ENCODE measurements around the gene SOSTDC1.
A peak's percentile ranks its signal among the peaks of the same experiment; 100 is the strongest.

Gene SOSTDC1

DNA sequence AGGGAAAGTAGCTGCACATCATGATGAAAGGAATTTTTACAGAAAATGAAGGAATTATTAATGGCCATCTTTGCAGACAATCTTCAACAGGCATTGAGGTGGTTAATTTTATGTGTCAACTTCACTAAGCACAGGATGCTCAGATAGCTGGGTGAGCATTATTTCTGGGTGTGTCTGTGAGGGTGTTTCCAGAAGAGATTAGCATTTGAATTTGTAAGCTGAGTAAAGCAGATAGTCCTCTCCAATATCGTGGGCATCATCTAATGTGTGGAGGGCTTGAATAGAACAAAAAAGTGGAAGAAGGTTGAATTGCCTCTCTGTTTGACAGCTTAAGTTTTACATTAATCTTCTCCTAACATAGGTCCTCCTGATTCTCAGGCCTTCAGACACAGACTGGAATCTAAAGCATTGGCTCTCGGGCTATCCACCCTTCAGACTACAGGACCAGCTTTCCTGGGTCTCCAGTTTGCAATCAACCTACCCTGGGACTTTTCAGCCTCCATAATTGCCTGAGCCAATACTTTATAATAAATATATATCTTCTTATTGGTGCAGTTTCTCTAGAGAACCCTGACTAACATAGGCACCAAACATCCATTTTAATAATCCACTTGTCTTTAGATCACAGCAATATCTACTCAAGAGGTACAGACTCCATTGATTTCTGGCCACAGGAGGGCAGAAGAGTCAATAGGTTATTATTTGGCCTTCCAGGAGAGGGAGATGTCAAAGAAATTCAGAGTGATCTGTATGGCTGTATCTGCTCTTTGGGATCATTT is 33.7 kb downstream of the SOSTDC1 start:
- ATAC-seq, result peak; percentile 88
- TF ChIP-seq ZFP30 (CRISPR knock-in tag; IDR thresholded peaks at IDR 0.05) (no peak), ISL1 (CRISPR knock-in tag; IDR thresholded peaks at IDR 0.05) (no peak), ZNF565 (CRISPR knock-in tag; conservative IDR thresholded peaks at IDR 0.05; ENCODE audit: low read depth) (no peak), CSDC2 (CRISPR knock-in tag; IDR thresholded peaks at IDR 0.05) (no peak)

DNA sequence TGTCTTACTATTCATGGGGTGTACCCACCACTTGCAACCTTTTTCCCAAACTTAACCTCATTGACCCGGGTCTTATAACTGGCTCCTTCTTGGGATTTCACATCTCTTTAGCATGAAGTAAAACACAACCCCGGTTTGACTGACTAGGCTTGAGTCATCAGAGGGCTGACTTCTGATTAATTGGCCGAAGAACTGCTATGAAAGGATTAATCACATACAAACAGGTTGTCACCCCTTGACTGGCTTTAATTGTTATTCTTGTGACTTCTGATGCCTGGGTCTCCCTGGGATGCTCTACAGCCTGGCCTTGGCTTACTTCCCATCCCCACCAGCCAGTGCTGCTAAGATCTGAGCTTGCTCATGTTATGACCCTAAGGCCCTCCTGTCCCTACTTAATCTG is 35.4 kb downstream of the SOSTDC1 start:
- ATAC-seq, result no peak
- TF ChIP-seq ZC3H10 (CRISPR knock-in tag; IDR thresholded peaks at IDR 0.05) (0 out of 2 replicates have a peak, but pooled peaks have one; percentile 2), TCF4 (CRISPR knock-in tag; IDR thresholded peaks at IDR 0.05; ENCODE audit: borderline replicate concordance) (no peak), ESRRG (CRISPR knock-in tag; IDR thresholded peaks at IDR 0.05) (no peak), ZNF8 (CRISPR knock-in tag; IDR thresholded peaks at IDR 0.05) (no peak)

DNA sequence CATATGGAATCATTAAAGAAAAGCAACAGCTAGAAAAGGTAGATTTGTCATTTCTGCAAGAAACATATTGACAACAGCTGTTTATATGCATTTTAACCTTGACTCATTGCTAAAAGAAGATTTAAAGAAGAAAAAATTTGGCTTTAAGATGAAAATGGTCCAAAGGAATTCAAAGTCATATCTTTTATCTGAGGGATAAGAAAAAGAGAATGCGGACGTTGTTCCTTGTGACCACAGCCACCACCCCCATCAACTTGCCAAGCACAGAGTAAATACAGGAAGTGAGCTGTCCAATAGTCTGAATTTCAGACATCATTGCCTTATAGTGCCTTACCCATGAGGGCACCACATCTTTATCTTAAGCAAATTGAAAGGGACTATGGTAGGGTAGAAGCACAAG is 36.9 kb downstream of the SOSTDC1 start:
- peak; percentile 72 for ATAC-seq
- no peak for TF ChIP-seq RARB (CRISPR knock-in tag; IDR thresholded peaks at IDR 0.05)
- TF ChIP-seq ZNF565 (CRISPR knock-in tag; conservative IDR thresholded peaks at IDR 0.05; ENCODE audit: low read depth), result no peak
- no peak for TF ChIP-seq PATZ1 (CRISPR knock-in tag; IDR thresholded peaks at IDR 0.05; ENCODE audit: borderline replicate concordance)
- TF ChIP-seq TSHZ2 (CRISPR knock-in tag; IDR thresholded peaks at IDR 0.05), result no peak
- no peak for TF ChIP-seq GLIS3 (CRISPR knock-in tag; IDR thresholded peaks at IDR 0.05)
- no peak for TF ChIP-seq BACH2 (CRISPR knock-in tag; IDR thresholded peaks at IDR 0.05; ENCODE audit: borderline replicate concordance)
- no peak for TF ChIP-seq ESRRG (CRISPR knock-in tag; IDR thresholded peaks at IDR 0.05)
- no peak for TF ChIP-seq ARNTL (CRISPR knock-in tag; IDR thresholded peaks at IDR 0.05; ENCODE audit: borderline replicate concordance, low read depth)
- TF ChIP-seq, protein P1, sequence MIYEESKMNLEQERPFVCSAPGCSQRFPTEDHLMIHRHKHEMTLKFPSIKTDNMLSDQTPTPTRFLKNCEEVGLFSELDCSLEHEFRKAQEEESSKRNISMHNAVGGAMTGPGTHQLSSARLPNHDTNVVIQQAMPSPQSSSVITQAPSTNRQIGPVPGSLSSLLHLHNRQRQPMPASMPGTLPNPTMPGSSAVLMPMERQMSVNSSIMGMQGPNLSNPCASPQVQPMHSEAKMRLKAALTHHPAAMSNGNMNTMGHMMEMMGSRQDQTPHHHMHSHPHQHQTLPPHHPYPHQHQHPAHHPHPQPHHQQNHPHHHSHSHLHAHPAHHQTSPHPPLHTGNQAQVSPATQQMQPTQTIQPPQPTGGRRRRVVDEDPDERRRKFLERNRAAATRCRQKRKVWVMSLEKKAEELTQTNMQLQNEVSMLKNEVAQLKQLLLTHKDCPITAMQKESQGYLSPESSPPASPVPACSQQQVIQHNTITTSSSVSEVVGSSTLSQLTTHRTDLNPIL (CRISPR knock-in tag; IDR thresholded peaks at IDR 0.05; ENCODE audit: low read depth), result no peak
- no peak for TF ChIP-seq PPARA (CRISPR knock-in tag; IDR thresholded peaks at IDR 0.05; ENCODE audit: borderline replicate concordance)
- no peak for TF ChIP-seq ZC3H10 (CRISPR knock-in tag; IDR thresholded peaks at IDR 0.05)
- TF ChIP-seq SNAI2 (CRISPR knock-in tag; IDR thresholded peaks at IDR 0.05), result no peak
- no peak for TF ChIP-seq ISL1 (CRISPR knock-in tag; IDR thresholded peaks at IDR 0.05)
- no peak for TF ChIP-seq TOX (CRISPR knock-in tag; IDR thresholded peaks at IDR 0.05; ENCODE audit: borderline replicate concordance)
- TF ChIP-seq CSDC2 (CRISPR knock-in tag; IDR thresholded peaks at IDR 0.05), result no peak
- TF ChIP-seq OSR1 (CRISPR knock-in tag; IDR thresholded peaks at IDR 0.05), result no peak
- TF ChIP-seq ZNF8 (CRISPR knock-in tag; IDR thresholded peaks at IDR 0.05), result no peak
- TF ChIP-seq, protein P2, sequence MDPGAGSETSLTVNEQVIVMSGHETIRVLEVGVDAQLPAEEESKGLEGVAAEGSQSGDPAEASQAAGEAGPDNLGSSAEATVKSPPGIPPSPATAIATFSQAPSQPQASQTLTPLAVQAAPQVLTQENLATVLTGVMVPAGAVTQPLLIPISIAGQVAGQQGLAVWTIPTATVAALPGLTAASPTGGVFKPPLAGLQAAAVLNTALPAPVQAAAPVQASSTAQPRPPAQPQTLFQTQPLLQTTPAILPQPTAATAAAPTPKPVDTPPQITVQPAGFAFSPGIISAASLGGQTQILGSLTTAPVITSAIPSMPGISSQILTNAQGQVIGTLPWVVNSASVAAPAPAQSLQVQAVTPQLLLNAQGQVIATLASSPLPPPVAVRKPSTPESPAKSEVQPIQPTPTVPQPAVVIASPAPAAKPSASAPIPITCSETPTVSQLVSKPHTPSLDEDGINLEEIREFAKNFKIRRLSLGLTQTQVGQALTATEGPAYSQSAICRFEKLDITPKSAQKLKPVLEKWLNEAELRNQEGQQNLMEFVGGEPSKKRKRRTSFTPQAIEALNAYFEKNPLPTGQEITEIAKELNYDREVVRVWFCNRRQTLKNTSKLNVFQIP (CRISPR knock-in tag; IDR thresholded peaks at IDR 0.05; ENCODE audit: borderline replicate concordance, low read depth), result no peak
- no peak for TF ChIP-seq CSRNP3 (CRISPR knock-in tag; IDR thresholded peaks at IDR 0.05)
- TF ChIP-seq TCF4 (CRISPR knock-in tag; IDR thresholded peaks at IDR 0.05; ENCODE audit: borderline replicate concordance), result no peak
